Astrocyte (in vitro differentiated cells and primary cell): Measurements from ENCODE around the gene FNDC3B. TPM values are rescaled to one million over a fixed set of nuclear protein-coding genes. Genes with fewer than 3 reads are reported as not detected.

ENCODE experiments used
- DNase-seq: peaks from one replicate; pipeline ENCODE4 v3.0.0-alpha.2; 2010; ENCODE audit warnings: low read depth
- FAIRE-seq: peaks from 2 replicates; lab custom pipeline; 2011; peaks lifted over from hg19 to GRCh38; lab: Jason Lieb, UNC
- H2AFZ ChIP-seq: 2 replicates; pipeline ENCODE4 v1.6.0; 2012; ENCODE audit warnings: low read depth, low read length, inconsistent platforms
- H3K27ac ChIP-seq: 2 replicates; pipeline ENCODE4 v1.5.1; 2011; ENCODE audit warnings: low read depth, low read length, inconsistent platforms
- H3K27me3 ChIP-seq: 2 replicates; pipeline ENCODE4 v1.6.0; 2011; ENCODE audit warnings: low read length, inconsistent platforms; ENCODE audit not compliant: insufficient read depth
- H3K36me3 ChIP-seq: 2 replicates; pipeline ENCODE4 v1.5.1; 2011; ENCODE audit warnings: low read length, inconsistent platforms; ENCODE audit not compliant: insufficient read depth
- H3K4me1 ChIP-seq: 2 replicates; pipeline ENCODE4 v1.5.1; 2011; ENCODE audit warnings: low read length, inconsistent platforms; ENCODE audit not compliant: insufficient read depth
- H3K4me2 ChIP-seq: 2 replicates; pipeline ENCODE4 v1.6.0; 2012; ENCODE audit warnings: low read length, inconsistent platforms
- H3K4me3 ChIP-seq: 2 replicates; pipeline ENCODE4 v1.5.1; 2011; ENCODE audit warnings: low read depth, mild to moderate bottlenecking, low read length, inconsistent platforms; ENCODE audit not compliant: insufficient read depth
- H3K79me2 ChIP-seq: 2 replicates; pipeline ENCODE4 v1.6.0; 2012; ENCODE audit warnings: mild to moderate bottlenecking, low read length, inconsistent platforms; ENCODE audit not compliant: insufficient read depth
- H3K9ac ChIP-seq: 2 replicates; pipeline ENCODE4 v1.6.0; 2012; ENCODE audit warnings: mild to moderate bottlenecking, low read length, inconsistent platforms
- H3K9me3 ChIP-seq: 2 replicates; pipeline ENCODE4 v1.5.1; 2012; ENCODE audit warnings: low read depth, mild to moderate bottlenecking, low read length, inconsistent platforms; ENCODE audit not compliant: insufficient read depth
- H4K20me1 ChIP-seq: 2 replicates; pipeline ENCODE4 v1.6.0; 2012; ENCODE audit warnings: low read length, inconsistent platforms; ENCODE audit not compliant: insufficient read depth
- H3K27ac Mint-ChIP-seq: one replicate; pipeline ENCODE4 v1.8.0; 2021; ENCODE audit warnings: mild to moderate bottlenecking, mixed read lengths; ENCODE audit not compliant: unreplicated experiment
- H3K27me3 Mint-ChIP-seq: one replicate; pipeline ENCODE4 v1.8.0; 2021; ENCODE audit warnings: low read depth, mixed read lengths; ENCODE audit not compliant: unreplicated experiment
- H3K36me3 Mint-ChIP-seq: one replicate; pipeline ENCODE4 v1.8.0; 2021; ENCODE audit warnings: low read depth, mixed read lengths; ENCODE audit not compliant: unreplicated experiment
- H3K4me1 Mint-ChIP-seq: one replicate; pipeline ENCODE4 v1.8.0; 2021; ENCODE audit warnings: low read depth, mixed read lengths; ENCODE audit not compliant: unreplicated experiment
- H3K4me3 Mint-ChIP-seq: one replicate; pipeline ENCODE4 v1.8.0; 2021; ENCODE audit warnings: mild to moderate bottlenecking, moderate library complexity, mixed read lengths; ENCODE audit not compliant: unreplicated experiment
- H3K9me3 Mint-ChIP-seq: one replicate; pipeline ENCODE4 v1.8.0; 2021; ENCODE audit warnings: mild to moderate bottlenecking, mixed read lengths; ENCODE audit not compliant: unreplicated experiment
- CTCF ChIP-seq: IDR thresholded peaks from 2 replicates; pipeline ENCODE4 v1.5.1; 2011; ENCODE audit warnings: low read depth, mild to moderate bottlenecking, inconsistent platforms, low read length, moderate library complexity; ENCODE audit not compliant: insufficient read depth
- EZH2 ChIP-seq: IDR thresholded peaks from 2 replicates; pipeline ENCODE4 v1.6.1; 2012; ENCODE audit warnings: mild to moderate bottlenecking, low read length, inconsistent platforms; ENCODE audit not compliant: insufficient read depth
- total RNA-seq: library from RNA; stranded (reverse); gene quantifications from 2 replicates; pipeline ENCODE4 v1.2.1, GENCODE V29; 2021

FNDC3B gene
- total RNA-seq, 1 donor from 2014 or later: 327 TPM

GRCh38 chr3:172043766-172044165 is 4.4 kb downstream of the FNDC3B start:
- no peaks in the 10 kb centered on the region for H3K27me3 Mint-ChIP-seq

GRCh38 chr3:172044833-172045585 is 5.6 kb downstream of the FNDC3B start:
- H3K4me1 ChIP-seq: peaks cover 30% of the 10 kb centered on the region
- FAIRE-seq: no peak
- TF ChIP-seq CTCF: no peak
- TF ChIP-seq EZH2: no peak
- peak overlapping the region; percentile 27 for H3K9ac ChIP-seq
- Mint-ChIP-seq H3K9me3 (no peaks in the 10 kb centered on the region), H3K4me1 (peaks cover 40% of the 10 kb centered on the region), H3K27me3 (no peaks in the 10 kb centered on the region), H3K27ac (peak overlapping the region; percentile 1), H3K36me3 (peaks cover 11% of the 10 kb centered on the region), H3K4me3 (peak overlapping the region; percentile 96)
- H3K79me2 ChIP-seq: peaks cover 100% of the 10 kb centered on the region
- H3K27me3 ChIP-seq: no peaks in the 10 kb centered on the region
- H3K4me3 ChIP-seq: peak overlapping the region; percentile 26
- no peak for DNase-seq
- H3K4me2 ChIP-seq: peak overlapping the region; percentile 90
- no peaks in the 10 kb centered on the region for H3K9me3 ChIP-seq
- H3K27ac ChIP-seq: no peak overlapping the region
- peaks cover 87% of the 10 kb centered on the region for H4K20me1 ChIP-seq
- H3K36me3 ChIP-seq: peaks cover 11% of the 10 kb centered on the region
- no peak overlapping the region for H2AFZ ChIP-seq

More at GRCh38 chr3:172043766-172044165, 4.4 kb downstream of the FNDC3B start:
- no peak overlapping the region for H2AFZ ChIP-seq
- peaks cover 7% of the 10 kb centered on the region for H3K36me3 Mint-ChIP-seq
- H3K4me1 Mint-ChIP-seq: peaks cover 33% of the 10 kb centered on the region
- H3K27me3 ChIP-seq: no peaks in the 10 kb centered on the region
- peaks cover 99% of the 10 kb centered on the region for H3K79me2 ChIP-seq
- peak overlapping the region; percentile 90 for H3K4me2 ChIP-seq
- no peak overlapping the region for H3K4me3 ChIP-seq
- TF ChIP-seq EZH2 (no peak), CTCF (no peak)
- no peaks in the 10 kb centered on the region for H3K9me3 ChIP-seq
- H3K4me3 Mint-ChIP-seq: peak overlapping the region; percentile 96
- DNase-seq (no peak), FAIRE-seq (no peak)
- peaks cover 34% of the 10 kb centered on the region for H3K4me1 ChIP-seq
- peaks cover 75% of the 10 kb centered on the region for H4K20me1 ChIP-seq
- H3K9me3 Mint-ChIP-seq: no peaks in the 10 kb centered on the region
- peak overlapping the region; percentile 80 for H3K27ac Mint-ChIP-seq
- H3K36me3 ChIP-seq: peaks cover 9% of the 10 kb centered on the region
- H3K27ac ChIP-seq: no peak overlapping the region
- H3K9ac ChIP-seq: no peak overlapping the region
